Parathyroid adenoma (tissue), 2 donors: Measurements from ENCODE around the gene DLGAP1.

Experiments used
- H2AFZ ChIP-seq: fragments of 300-600 bp; sonication (generic); one replicate; pipeline ENCODE4 v1.7.0; 2017; ENCODE audit warnings: antibody characterized with exemption, mild to moderate bottlenecking
- H3K27ac ChIP-seq: fragments of 300-600 bp; sonication (generic); one replicate; pipeline ENCODE4 v1.7.0; 2017
- H3K27me3 ChIP-seq: fragments of 300-600 bp; sonication (generic); one replicate; pipeline ENCODE4 v1.7.0; 2017; ENCODE audit warnings: low read length; ENCODE audit not compliant: control insufficient read depth, insufficient read depth
- H3K36me3 ChIP-seq: fragments of 300-600 bp; sonication (generic); one replicate; pipeline ENCODE4 v1.7.0; 2017; ENCODE audit warnings: low read length; ENCODE audit not compliant: control insufficient read depth, insufficient read depth
- H3K4me1 ChIP-seq: fragments of 300-600 bp; sonication (generic); one replicate; pipeline ENCODE4 v1.7.0; 2017; ENCODE audit warnings: control low read depth
- H3K4me2 ChIP-seq: fragments of 300-600 bp; sonication (generic); one replicate; pipeline ENCODE4 v1.7.0; 2017; ENCODE audit warnings: low read length
- H3K4me3 ChIP-seq: fragments of 300-600 bp; sonication (generic); one replicate; pipeline ENCODE4 v1.7.0; 2017; ENCODE audit warnings: low read depth, low read length
- H3K79me2 ChIP-seq: fragments of 300-600 bp; sonication (generic); one replicate; pipeline ENCODE4 v1.7.0; 2017; ENCODE audit warnings: control low read depth
- H3K9ac ChIP-seq: fragments of 300-600 bp; sonication (generic); one replicate; pipeline ENCODE4 v1.7.0; 2017; ENCODE audit warnings: mild to moderate bottlenecking
- H3K9me3 ChIP-seq: fragments of 300-600 bp; sonication (generic); one replicate; pipeline ENCODE4 v1.7.0; 2017; ENCODE audit warnings: low read length; ENCODE audit not compliant: control insufficient read depth
- TF ChIP-seq, protein P1 (sequence below): fragments of 300-600 bp; sonication (generic); IDR thresholded peaks from one replicate; pipeline ENCODE4 v1.7.0; 2017; ENCODE audit warnings: antibody characterized with exemption, mild to moderate bottlenecking
- donor health status: primary hyperparathyroidism.

DLGAP1 gene

DNA sequence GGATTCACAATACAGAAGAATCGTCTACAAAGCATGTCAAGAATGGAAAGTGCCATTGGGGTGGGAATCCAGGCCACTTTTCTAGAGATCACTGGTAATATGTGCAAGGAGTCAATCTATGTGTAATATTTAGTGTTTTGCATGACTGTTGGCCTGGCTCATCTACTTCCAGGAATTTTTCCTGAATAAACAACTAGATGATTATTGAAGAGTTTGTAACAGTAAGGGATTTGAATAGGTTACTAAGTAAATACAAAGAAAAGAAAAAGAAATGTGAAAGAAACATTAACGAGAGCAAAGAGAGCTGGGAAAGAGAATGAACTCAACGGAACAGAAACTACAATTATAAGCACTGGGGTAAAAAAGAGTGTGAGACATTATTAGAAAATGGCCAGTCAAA, 599.1 kb downstream of the DLGAP1 start:
- Histone ChIP-seq H3K4me2 (no peak overlapping the region), H2AFZ (no peak overlapping the region), H3K9ac (no peak overlapping the region), H3K9me3 (no peaks in the 10 kb centered on the region), H3K27me3 (no peaks in the 10 kb centered on the region), H3K4me1 (no peaks in the 10 kb centered on the region), H3K36me3 (no peaks in the 10 kb centered on the region), H3K4me3 (no peak overlapping the region), H3K79me2 (no peaks in the 10 kb centered on the region), H3K27ac (no peak overlapping the region)
- TF ChIP-seq, protein P1, sequence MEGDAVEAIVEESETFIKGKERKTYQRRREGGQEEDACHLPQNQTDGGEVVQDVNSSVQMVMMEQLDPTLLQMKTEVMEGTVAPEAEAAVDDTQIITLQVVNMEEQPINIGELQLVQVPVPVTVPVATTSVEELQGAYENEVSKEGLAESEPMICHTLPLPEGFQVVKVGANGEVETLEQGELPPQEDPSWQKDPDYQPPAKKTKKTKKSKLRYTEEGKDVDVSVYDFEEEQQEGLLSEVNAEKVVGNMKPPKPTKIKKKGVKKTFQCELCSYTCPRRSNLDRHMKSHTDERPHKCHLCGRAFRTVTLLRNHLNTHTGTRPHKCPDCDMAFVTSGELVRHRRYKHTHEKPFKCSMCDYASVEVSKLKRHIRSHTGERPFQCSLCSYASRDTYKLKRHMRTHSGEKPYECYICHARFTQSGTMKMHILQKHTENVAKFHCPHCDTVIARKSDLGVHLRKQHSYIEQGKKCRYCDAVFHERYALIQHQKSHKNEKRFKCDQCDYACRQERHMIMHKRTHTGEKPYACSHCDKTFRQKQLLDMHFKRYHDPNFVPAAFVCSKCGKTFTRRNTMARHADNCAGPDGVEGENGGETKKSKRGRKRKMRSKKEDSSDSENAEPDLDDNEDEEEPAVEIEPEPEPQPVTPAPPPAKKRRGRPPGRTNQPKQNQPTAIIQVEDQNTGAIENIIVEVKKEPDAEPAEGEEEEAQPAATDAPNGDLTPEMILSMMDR: no peak

DNA sequence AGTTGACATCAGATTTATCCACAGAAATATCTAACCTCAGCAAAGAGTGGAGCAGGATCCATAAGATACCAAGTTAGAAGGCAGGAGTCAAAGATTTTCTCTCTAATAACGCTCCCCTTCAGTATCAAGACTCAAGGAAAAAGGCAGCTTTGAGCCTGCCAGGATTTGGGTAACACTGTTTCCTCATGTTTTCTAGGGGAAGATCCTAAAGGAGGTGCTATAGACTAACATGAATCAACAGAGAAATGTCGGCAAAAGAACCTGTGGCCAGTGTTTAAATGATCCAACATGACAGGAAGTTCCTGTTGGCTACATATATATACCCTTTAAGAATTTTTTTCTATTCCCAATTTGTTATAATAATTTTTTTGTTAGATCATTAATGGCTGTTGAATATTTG, 602.8 kb downstream of the DLGAP1 start:
- Histone ChIP-seq H3K27me3 (no peaks in the 10 kb centered on the region), H3K36me3 (no peaks in the 10 kb centered on the region), H3K79me2 (no peaks in the 10 kb centered on the region), H3K9ac (no peak overlapping the region), H3K9me3 (no peaks in the 10 kb centered on the region), H3K4me3 (no peak overlapping the region), H2AFZ (no peak overlapping the region), H3K4me1 (no peaks in the 10 kb centered on the region), H3K4me2 (no peak overlapping the region), H3K27ac (no peak overlapping the region)
- TF ChIP-seq, protein P1: no peak

DNA sequence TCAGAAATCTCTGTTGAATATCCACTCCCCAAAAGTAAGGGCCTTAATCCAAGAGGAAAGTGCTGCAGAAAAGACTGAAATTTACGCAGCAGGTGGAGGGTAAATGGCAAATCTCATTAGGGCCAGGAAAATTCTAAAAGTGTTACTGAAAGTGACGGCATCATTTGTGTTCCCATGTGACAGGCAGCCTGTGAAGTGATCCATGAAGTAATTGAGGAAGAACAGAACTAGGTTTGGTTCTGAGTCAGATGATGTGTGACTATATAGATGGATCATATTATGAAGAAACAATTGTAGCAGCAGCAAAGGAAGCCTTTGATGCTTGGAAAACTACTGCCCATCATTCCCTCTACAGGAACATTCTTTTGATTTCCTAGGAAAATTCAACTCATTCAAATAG, 603.9 kb downstream of the DLGAP1 start:
- no peak overlapping the region for H3K4me2 ChIP-seq
- no peaks in the 10 kb centered on the region for H3K79me2 ChIP-seq
- H3K9ac ChIP-seq: no peak overlapping the region
- no peaks in the 10 kb centered on the region for H3K27me3 ChIP-seq
- H3K9me3 ChIP-seq: no peaks in the 10 kb centered on the region
- no peak overlapping the region for H3K4me3 ChIP-seq
- H3K4me1 ChIP-seq: no peaks in the 10 kb centered on the region
- H3K27ac ChIP-seq: no peak overlapping the region
- TF ChIP-seq, protein P1: no peak
- H3K36me3 ChIP-seq: no peaks in the 10 kb centered on the region
- H2AFZ ChIP-seq: no peak overlapping the region

DNA sequence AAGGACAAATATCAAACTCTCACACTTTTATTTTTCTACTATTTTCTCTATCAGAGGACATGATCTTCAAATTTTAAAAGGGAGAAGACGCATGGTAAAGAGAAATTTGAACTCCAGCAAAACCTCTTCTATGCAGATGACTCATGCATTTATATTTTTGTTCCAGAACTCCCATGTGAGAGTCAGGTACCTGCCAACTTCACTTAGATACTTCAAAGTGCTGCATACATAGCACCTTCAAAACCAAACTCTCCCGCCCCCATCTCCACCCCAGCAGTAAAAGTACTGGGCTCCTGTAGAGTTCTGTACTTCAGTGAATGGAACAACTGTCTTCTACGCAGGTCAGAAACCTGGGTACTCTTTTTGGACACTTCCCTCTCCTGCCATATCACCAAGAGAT, 606.8 kb downstream of the DLGAP1 start:
- no peak overlapping the region for H3K9ac ChIP-seq
- no peaks in the 10 kb centered on the region for H3K27me3 ChIP-seq
- TF ChIP-seq, protein P1: no peak
- H2AFZ ChIP-seq: no peak overlapping the region
- no peaks in the 10 kb centered on the region for H3K79me2 ChIP-seq
- H3K4me2 ChIP-seq: no peak overlapping the region
- H3K4me3 ChIP-seq: no peak overlapping the region
- no peaks in the 10 kb centered on the region for H3K9me3 ChIP-seq
- no peak overlapping the region for H3K27ac ChIP-seq
- H3K36me3 ChIP-seq: no peaks in the 10 kb centered on the region
- no peaks in the 10 kb centered on the region for H3K4me1 ChIP-seq

DNA sequence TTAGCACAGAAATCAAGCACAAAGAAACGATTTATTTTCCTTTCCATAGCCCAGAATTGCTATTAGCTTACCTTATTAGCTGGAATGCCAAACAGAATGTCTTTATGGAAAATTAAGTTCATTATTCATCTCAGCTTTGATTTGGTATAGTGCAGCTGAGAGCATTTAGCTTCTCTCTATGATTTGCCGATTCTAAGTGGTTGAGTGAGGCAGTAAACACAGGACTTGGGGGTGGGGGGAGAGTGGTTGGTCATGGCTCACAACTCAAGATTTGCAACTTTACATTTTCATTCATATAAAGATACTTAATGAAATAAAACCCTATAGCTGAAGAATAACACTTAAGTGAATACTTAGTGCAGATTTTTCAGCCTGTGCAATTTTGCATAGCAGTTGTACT, 609.9 kb downstream of the DLGAP1 start:
- H3K27ac ChIP-seq: no peak overlapping the region
- H3K4me2 ChIP-seq: no peak overlapping the region
- H3K27me3 ChIP-seq: no peaks in the 10 kb centered on the region
- no peaks in the 10 kb centered on the region for H3K79me2 ChIP-seq
- TF ChIP-seq, protein P1: no peak
- no peak overlapping the region for H3K4me3 ChIP-seq
- H3K9ac ChIP-seq: no peak overlapping the region
- no peaks in the 10 kb centered on the region for H3K36me3 ChIP-seq
- H2AFZ ChIP-seq: no peak overlapping the region
- H3K9me3 ChIP-seq: no peaks in the 10 kb centered on the region
- no peaks in the 10 kb centered on the region for H3K4me1 ChIP-seq
